Measurements from ENCODE around the gene GPR132.

The GPR132 gene

DNA sequence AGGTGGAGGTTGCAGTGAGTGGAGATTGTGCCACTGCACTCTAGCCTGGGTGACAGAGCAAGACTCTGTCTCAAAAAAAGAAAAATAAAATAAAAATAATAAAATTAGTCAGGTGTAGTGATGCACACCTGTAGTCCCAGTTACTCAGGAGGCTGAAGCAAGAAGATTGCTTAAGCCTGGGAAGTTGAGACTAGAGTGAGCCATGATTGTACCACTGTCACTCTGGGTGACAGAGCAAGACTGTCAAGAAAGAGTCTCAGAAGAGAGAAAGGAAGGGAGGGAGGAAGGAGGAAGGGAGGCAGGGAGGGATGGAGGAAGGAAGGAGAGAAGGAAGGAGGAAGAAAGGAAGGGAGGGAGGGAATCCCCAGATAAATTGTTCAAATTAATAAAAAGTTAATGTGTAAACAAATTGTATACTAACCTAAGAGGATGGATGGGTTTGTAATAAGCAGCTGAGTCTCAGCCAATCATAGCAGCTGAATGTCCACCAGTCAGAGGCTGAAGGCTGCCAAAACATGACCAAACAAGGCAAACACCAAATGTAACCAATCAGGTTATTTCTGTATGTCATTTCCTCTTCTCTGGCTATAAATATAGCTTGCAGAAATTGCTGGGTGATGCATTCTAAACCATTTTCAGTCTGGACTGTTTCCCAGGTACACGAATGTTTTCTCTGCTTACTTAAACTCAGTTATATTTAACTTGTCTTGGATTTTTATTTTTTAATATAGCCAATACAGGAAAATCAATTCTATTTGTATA is 38.2 kb downstream of the GPR132 start:
- in situ Hi-C loops (cut with MboI; ENCODE audit: low sequenced_read_pairs, unreplicated experiment), result no loop called here
- DNase-seq (ENCODE audit: low spot score), result no peak
- TF ChIP-seq, protein P1, sequence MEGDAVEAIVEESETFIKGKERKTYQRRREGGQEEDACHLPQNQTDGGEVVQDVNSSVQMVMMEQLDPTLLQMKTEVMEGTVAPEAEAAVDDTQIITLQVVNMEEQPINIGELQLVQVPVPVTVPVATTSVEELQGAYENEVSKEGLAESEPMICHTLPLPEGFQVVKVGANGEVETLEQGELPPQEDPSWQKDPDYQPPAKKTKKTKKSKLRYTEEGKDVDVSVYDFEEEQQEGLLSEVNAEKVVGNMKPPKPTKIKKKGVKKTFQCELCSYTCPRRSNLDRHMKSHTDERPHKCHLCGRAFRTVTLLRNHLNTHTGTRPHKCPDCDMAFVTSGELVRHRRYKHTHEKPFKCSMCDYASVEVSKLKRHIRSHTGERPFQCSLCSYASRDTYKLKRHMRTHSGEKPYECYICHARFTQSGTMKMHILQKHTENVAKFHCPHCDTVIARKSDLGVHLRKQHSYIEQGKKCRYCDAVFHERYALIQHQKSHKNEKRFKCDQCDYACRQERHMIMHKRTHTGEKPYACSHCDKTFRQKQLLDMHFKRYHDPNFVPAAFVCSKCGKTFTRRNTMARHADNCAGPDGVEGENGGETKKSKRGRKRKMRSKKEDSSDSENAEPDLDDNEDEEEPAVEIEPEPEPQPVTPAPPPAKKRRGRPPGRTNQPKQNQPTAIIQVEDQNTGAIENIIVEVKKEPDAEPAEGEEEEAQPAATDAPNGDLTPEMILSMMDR (IDR thresholded peaks at IDR 0.05; ENCODE audit: borderline replicate concordance, control extremely low read depth, extremely low read depth, insufficient read depth, missing control alignments), result no peak

DNA sequence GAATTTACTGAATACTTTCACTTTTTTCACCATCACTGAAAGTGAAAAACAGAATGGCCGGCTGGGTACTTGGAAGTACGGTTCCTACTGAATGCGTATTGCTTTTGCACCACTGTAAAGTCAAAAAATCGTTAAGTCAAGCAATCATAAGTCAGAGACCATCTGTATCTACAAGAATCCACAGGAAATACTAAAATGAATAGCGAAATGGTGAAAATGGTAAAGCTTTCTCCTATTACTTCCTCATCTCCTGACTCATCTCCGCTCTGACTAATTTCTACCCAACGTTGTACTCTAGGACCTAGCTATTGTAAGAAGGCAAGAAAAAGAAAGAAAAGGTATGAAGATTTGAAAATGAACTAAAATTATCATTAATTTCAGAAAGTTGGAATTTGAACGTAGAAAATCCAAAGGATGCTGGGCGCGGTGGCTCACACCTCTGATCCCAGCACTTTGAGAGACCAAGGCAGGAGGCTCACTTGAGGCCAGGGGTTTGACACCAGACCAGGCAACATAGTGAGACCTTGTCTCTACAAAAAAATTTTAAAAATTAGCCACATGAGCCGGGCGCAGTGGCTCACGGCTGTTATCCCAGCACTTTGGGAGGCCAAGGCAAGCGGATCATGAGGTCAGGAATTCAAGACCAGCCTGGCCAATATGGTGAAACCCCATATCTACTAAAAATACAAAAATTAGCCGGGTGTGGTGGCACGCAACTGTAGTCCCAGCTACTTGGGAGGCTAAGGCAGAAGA is 39.0 kb downstream of the GPR132 start:
- DNase-seq (ENCODE audit: low spot score), result peak; percentile 68
- in situ Hi-C loops (cut with MboI; ENCODE audit: low sequenced_read_pairs, unreplicated experiment), result no loop called here
- TF ChIP-seq, protein P1 (IDR thresholded peaks at IDR 0.05; ENCODE audit: borderline replicate concordance, control extremely low read depth, extremely low read depth, insufficient read depth, missing control alignments), result no peak

DNA sequence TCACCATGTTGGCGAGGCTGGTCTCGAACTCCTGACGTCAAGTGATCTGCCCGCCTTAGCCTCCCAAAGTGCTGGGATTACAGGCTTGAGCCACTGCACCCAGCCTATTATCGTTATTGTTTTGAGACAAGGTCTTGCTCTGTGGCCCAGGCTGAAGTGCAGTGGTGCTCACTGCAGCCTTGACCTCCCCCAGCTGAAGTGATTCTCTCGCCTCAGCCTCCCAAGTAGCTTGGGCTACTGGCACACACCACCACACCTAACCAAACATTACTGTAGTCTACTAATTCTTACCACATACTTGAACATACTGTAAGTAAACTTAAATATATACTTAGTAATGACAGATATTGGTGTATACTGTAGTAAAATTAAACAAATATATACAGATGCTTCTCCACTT is 39.8 kb downstream of the GPR132 start:
- TF ChIP-seq, protein P1 (IDR thresholded peaks at IDR 0.05; ENCODE audit: borderline replicate concordance, control extremely low read depth, extremely low read depth, insufficient read depth, missing control alignments), result no peak
- no peak for DNase-seq (ENCODE audit: low spot score)
- in situ Hi-C loops (cut with MboI; ENCODE audit: low sequenced_read_pairs, unreplicated experiment), result no loop called here

DNA sequence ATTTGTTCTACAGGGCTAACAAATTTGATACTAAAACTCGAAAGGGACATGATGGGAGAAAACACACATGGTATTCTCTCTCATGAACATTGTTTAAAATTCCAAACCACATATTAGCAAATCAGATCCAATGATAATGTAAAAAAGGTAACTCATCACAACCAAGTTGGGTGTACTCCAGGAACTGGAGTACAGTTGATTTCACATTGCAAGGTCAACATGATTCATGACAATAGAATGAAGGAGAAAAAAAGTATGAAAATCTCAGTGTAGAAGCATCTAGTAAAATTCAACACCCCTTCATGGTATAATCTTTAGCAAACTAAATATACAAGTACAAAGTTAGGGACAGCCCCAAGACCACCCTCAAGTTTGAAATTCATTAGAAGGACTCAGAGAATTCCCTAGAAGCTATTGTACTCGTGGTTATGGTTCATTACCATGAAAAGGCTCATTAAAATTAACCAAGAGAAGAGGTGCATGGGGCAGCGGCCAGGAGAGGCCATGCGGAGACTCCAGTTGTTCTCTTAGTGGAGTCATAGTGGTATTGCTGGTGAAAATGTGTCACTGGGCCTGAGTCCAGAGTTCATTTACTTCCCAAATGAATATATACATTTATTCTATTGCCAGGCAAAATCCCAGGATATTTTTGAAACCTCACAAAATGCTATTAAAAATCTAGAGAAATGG is 41.3 kb downstream of the GPR132 start:
- TF ChIP-seq, protein P1 (IDR thresholded peaks at IDR 0.05; ENCODE audit: borderline replicate concordance, control extremely low read depth, extremely low read depth, insufficient read depth, missing control alignments), result no peak
- DNase-seq (ENCODE audit: low spot score), result no peak
- in situ Hi-C loops (cut with MboI; ENCODE audit: low sequenced_read_pairs, unreplicated experiment), result no loop called here

DNA sequence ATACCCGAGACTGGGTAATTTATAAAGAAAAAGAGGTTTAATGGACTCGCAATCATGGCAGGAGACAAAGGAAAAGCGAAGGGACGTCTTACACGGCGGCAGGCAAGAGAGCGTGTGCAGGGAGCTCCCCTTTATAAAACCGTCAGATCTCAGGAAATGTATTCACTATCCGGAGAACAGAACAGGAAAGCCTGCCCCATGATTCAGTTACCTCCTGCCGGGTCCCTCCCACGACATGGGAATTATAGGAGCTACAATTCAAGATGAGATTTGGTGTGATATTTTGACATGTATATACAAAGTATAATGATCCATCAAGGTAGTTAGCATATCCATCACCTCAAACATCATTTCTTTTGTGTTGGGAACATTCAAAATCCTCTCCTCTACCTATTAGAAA is 42.1 kb downstream of the GPR132 start:
- DNase-seq (ENCODE audit: low spot score), result no peak
- TF ChIP-seq, protein P1 (IDR thresholded peaks at IDR 0.05; ENCODE audit: borderline replicate concordance, control extremely low read depth, extremely low read depth, insufficient read depth, missing control alignments), result no peak
- in situ Hi-C loops (cut with MboI; ENCODE audit: low sequenced_read_pairs, unreplicated experiment), result no loop called here

DNA sequence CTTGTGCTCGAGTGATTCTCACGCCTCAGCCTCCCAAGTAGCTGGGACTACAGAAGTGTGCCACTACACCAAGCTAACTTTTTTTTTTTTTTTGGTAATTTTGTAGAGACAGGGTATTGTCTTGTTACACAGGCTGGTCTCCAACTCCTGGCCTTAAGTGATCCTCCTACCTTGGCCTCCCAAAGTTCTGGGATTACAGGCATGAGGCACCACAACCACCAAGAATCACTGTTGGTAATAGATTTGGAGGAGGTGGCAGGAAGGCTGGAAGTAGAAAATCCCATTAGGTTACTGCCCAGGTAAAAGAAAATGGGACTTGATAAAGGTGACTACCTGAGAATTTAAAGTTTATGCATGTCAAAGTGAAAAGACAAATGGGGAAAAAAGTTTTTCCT is 43.0 kb downstream of the GPR132 start:
- DNase-seq (ENCODE audit: low spot score), result no peak
- TF ChIP-seq, protein P1 (IDR thresholded peaks at IDR 0.05; ENCODE audit: borderline replicate concordance, control extremely low read depth, extremely low read depth, insufficient read depth, missing control alignments), result no peak
- in situ Hi-C loops (cut with MboI; ENCODE audit: low sequenced_read_pairs, unreplicated experiment), result no loop called here

Measured in GM13976 (cell line).